Epithelial cell of proximal tubule (primary cell): ENCODE measurements around the gene SDC3. TPM values are rescaled to one million over a fixed set of nuclear protein-coding genes. Genes with fewer than 3 reads are reported as not detected.

ENCODE experiments used
- DNase-seq: peaks from one replicate; pipeline ENCODE4 v3.0.0-alpha.2; 2011; ENCODE audit warnings: low read depth
- H3K4me3 ChIP-seq: 2 replicates; pipeline ENCODE4 v1.5.1; 2011; ENCODE audit warnings: low read depth, mild to moderate bottlenecking, low read length
- CTCF ChIP-seq: conservative IDR thresholded peaks from 2 replicates; pipeline ENCODE4 v1.5.1; 2012; ENCODE audit warnings: low read depth, mild to moderate bottlenecking, low read length
- total RNA-seq: library from RNA; depleted of rRNA; stranded (reverse); fragments of >200 nt; gene quantifications from 2 replicates; pipeline ENCODE4 v1.2.3, GENCODE V29; 2015

SDC3 gene
- total RNA-seq, 1 donor from 2014 or later, result 25.6 TPM

GRCh38 chr1:30878016-30878415 lies 30.5 kb downstream of the SDC3 start:
- no peak for DNase-seq
- TF ChIP-seq CTCF, result no peak
- no peak overlapping the region for H3K4me3 ChIP-seq

DNA sequence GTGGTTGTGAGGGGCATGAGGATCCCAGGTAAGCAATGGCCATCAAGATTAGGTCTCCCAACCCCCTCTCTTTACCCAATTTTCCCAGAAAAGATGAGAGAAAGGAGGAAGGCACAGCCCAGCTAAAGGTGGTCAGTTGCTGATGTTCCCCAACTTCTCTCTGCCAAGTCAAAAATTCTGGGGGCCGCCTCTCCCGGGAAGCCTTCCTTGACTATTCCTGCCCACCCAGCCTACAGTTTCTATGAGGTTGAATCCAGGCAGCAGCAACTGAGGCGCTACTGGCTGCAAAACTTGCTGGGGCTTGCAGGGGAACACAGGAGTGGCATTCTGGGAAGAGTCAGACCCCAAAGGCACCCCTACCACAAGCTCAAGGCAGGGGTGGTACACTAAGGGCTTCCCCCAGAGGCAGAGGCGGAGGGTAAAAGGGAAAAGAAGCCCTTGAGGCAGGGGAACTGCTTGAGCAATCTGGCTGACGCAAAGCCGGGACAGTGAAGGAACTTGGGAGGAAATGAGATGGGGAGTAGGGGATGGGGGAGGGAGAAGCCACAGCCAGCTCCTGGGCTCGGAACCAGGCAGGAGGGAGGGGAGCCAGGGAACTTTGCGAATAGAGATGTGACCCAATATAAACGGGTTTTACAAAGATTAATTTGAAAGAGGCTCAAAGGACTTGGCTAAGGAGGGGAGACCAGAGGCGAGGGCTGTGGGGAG lies 31.2 kb downstream of the SDC3 start:
- DNase-seq, result no peak
- TF ChIP-seq CTCF, result no peak
- no peak overlapping the region for H3K4me3 ChIP-seq

- no peak for DNase-seq
- no peak for TF ChIP-seq CTCF
- no peak overlapping the region for H3K4me3 ChIP-seq
These were observed 31.9 kb downstream of the SDC3 start for GRCh38 chr1:30876451-30877204.

DNA sequence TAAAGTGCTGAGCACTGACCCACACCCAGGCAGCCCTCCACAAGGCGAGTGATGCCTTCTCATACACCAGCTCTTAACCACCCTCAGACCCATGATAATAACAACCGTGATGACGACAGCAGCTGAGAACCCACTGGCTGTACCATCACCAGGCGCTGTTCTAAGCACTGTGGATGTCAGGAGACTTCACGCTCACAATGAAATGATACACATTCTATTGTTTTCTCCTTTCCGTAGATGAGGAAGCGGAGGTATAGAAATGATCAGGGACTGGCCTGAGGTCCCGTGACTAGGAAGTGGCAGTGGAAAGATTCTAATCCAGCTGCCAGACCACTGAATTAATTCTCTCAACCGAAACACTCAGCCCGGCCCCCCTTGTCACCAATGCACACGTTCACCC lies 32.6 kb downstream of the SDC3 start:
- H3K4me3 ChIP-seq, result no peak overlapping the region
- DNase-seq, result no peak
- no peak for TF ChIP-seq CTCF

GRCh38 chr1:30875197-30875596 lies 33.4 kb downstream of the SDC3 start:
- no peak for TF ChIP-seq CTCF

GRCh38 chr1:30874176-30874575 lies 34.4 kb downstream of the SDC3 start:
- no peak overlapping the region for H3K4me3 ChIP-seq
- TF ChIP-seq CTCF, result no peak
- DNase-seq, result no peak

More at GRCh38 chr1:30875197-30875596, 33.4 kb downstream of the SDC3 start:
- H3K4me3 ChIP-seq, result no peak overlapping the region
- DNase-seq, result no peak

DNA sequence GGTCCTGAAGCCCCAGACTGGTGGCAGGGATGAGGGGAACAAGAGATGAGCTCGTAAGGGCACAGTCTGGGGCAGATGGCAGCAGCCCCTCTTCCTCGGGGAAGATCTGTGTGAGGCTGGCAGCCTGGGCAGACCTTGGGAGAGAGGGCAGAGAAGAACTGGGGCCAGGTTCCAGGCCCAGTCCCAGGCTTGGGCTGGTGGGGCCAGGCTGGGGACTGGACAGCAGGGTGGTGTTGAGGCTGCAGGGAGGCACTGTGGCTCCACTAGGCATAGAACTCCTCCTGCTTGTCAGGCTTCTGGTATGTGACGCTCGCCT lies 35.7 kb downstream of the SDC3 start:
- no peak for DNase-seq
- no peak for TF ChIP-seq CTCF

More for the DNA sequence above, 35.7 kb downstream of the SDC3 start:
- no peak overlapping the region for H3K4me3 ChIP-seq
